ENCODE measurements around the gene GTF2H4.

GTF2H4 gene

GRCh38 chr6:30889496-30889885, 18.5 kb upstream of the GTF2H4 start:
- Histone ChIP-seq H3K9me3 (ENCODE audit: insufficient read depth, low read depth, low read length) (no peaks in the 10 kb centered on the region), H3K79me2 (ENCODE audit: insufficient read depth, low read length) (no peaks in the 10 kb centered on the region), H3K4me1 (ENCODE audit: insufficient read depth, low read length, poor library complexity, severe bottlenecking) (no peaks in the 10 kb centered on the region), H3K9ac (ENCODE audit: low read depth, low read length, poor library complexity, severe bottlenecking) (no peak overlapping the region), H2AFZ (ENCODE audit: low read length) (no peak overlapping the region), H3K9me2 (replicated peaks; ENCODE audit: low read depth, low read length) (no peaks in the 10 kb centered on the region), H3K27me3 (ENCODE audit: insufficient read depth, low read length, poor library complexity, severe bottlenecking) (peaks cover 13% of the 10 kb centered on the region), H4K20me1 (ENCODE audit: insufficient read depth, low read length, poor library complexity, severe bottlenecking) (no peaks in the 10 kb centered on the region), H3K36me3 (ENCODE audit: insufficient read depth, low read length) (no peaks in the 10 kb centered on the region), H3K4me3 (ENCODE audit: low read length, poor library complexity, severe bottlenecking) (no peak overlapping the region), H3F3A (ENCODE audit: low read depth) (no peaks in the 10 kb centered on the region), H3K4me2 (ENCODE audit: low read depth, low read length, poor library complexity, severe bottlenecking) (no peak overlapping the region)
- TF ChIP-seq EZH2phosphoT487 (IDR thresholded peaks at IDR 0.05; ENCODE audit: borderline replicate concordance) (no peak), CTCF (conservative IDR thresholded peaks at IDR 0.05; ENCODE audit: low read length) (no peak)

GRCh38 chr6:30889921-30890645, 17.9 kb upstream of the GTF2H4 start:
- Histone ChIP-seq H3K79me2 (ENCODE audit: insufficient read depth, low read length) (no peaks in the 10 kb centered on the region), H3K27me3 (ENCODE audit: insufficient read depth, low read length, poor library complexity, severe bottlenecking) (peaks cover 7% of the 10 kb centered on the region), H3K4me1 (ENCODE audit: insufficient read depth, low read length, poor library complexity, severe bottlenecking) (no peaks in the 10 kb centered on the region)

GRCh38 chr6:30890646-30891449, 17.2 kb upstream of the GTF2H4 start:
- TF ChIP-seq CTCF (conservative IDR thresholded peaks at IDR 0.05; ENCODE audit: low read length): no peak
- TF ChIP-seq EZH2phosphoT487 (IDR thresholded peaks at IDR 0.05; ENCODE audit: borderline replicate concordance): no peak
- H2AFZ ChIP-seq (ENCODE audit: low read length): no peak overlapping the region
- H3K4me1 ChIP-seq (ENCODE audit: insufficient read depth, low read length, poor library complexity, severe bottlenecking): no peaks in the 10 kb centered on the region
- H3K79me2 ChIP-seq (ENCODE audit: insufficient read depth, low read length): no peaks in the 10 kb centered on the region
- H3K36me3 ChIP-seq (ENCODE audit: insufficient read depth, low read length): no peaks in the 10 kb centered on the region
- H3K4me2 ChIP-seq (ENCODE audit: low read depth, low read length, poor library complexity, severe bottlenecking): no peak overlapping the region
- H3K9me2 ChIP-seq (replicated peaks; ENCODE audit: low read depth, low read length): no peaks in the 10 kb centered on the region
- no peaks in the 10 kb centered on the region for H4K20me1 ChIP-seq (ENCODE audit: insufficient read depth, low read length, poor library complexity, severe bottlenecking)
- no peaks in the 10 kb centered on the region for H3K9me3 ChIP-seq (ENCODE audit: insufficient read depth, low read depth, low read length)
- no peak overlapping the region for H3K9ac ChIP-seq (ENCODE audit: low read depth, low read length, poor library complexity, severe bottlenecking)
- H3K4me3 ChIP-seq (ENCODE audit: low read length, poor library complexity, severe bottlenecking): no peak overlapping the region
- no peaks in the 10 kb centered on the region for H3F3A ChIP-seq (ENCODE audit: low read depth)
- H3K27me3 ChIP-seq (ENCODE audit: insufficient read depth, low read length, poor library complexity, severe bottlenecking): no peaks in the 10 kb centered on the region

More at GRCh38 chr6:30889921-30890645, 17.9 kb upstream of the GTF2H4 start:
- no peak overlapping the region for H3K9ac ChIP-seq (ENCODE audit: low read depth, low read length, poor library complexity, severe bottlenecking)
- H2AFZ ChIP-seq (ENCODE audit: low read length): no peak overlapping the region
- no peaks in the 10 kb centered on the region for H3F3A ChIP-seq (ENCODE audit: low read depth)
- TF ChIP-seq EZH2phosphoT487 (IDR thresholded peaks at IDR 0.05; ENCODE audit: borderline replicate concordance) (no peak), CTCF (conservative IDR thresholded peaks at IDR 0.05; ENCODE audit: low read length) (no peak)
- H3K4me3 ChIP-seq (ENCODE audit: low read length, poor library complexity, severe bottlenecking): no peak overlapping the region
- H3K9me2 ChIP-seq (replicated peaks; ENCODE audit: low read depth, low read length): no peaks in the 10 kb centered on the region
- no peaks in the 10 kb centered on the region for H3K36me3 ChIP-seq (ENCODE audit: insufficient read depth, low read length)
- H4K20me1 ChIP-seq (ENCODE audit: insufficient read depth, low read length, poor library complexity, severe bottlenecking): no peaks in the 10 kb centered on the region
- H3K9me3 ChIP-seq (ENCODE audit: insufficient read depth, low read depth, low read length): no peaks in the 10 kb centered on the region
- H3K4me2 ChIP-seq (ENCODE audit: low read depth, low read length, poor library complexity, severe bottlenecking): no peak overlapping the region

Data from Loucy (cell line).